ENCODE results near the gene SLC2A4. TPM values are rescaled to one million over a fixed set of nuclear protein-coding genes. Genes with fewer than 3 reads are reported as not detected.

The SLC2A4 gene
- total RNA-seq, 2 experiments from 2014 or later, result 0.16 to 0.25 TPM

DNA sequence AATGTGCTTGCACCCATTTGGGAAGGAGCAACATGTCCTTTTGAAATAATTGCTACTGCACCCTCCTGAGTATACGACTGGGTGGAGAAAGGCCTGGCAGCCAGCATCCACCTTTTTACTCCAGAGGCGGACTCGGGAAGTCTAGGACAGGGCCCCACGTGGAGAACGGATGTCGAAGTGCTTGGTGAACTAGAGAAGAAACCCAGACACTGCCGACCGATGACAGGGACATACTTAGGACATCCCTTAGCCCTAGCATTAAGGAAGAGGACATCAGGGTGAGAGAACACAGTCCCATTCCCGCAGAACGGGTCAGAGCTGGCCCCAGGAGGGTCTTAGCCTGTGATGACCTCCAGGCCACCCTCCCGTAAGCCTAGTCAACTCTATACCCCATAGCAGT lies 9.2 kb downstream of the SLC2A4 start:
- H3K4me1 Mint-ChIP-seq, result peaks cover 14% of the 10 kb centered on the region
- no peak for DNase-seq

DNA sequence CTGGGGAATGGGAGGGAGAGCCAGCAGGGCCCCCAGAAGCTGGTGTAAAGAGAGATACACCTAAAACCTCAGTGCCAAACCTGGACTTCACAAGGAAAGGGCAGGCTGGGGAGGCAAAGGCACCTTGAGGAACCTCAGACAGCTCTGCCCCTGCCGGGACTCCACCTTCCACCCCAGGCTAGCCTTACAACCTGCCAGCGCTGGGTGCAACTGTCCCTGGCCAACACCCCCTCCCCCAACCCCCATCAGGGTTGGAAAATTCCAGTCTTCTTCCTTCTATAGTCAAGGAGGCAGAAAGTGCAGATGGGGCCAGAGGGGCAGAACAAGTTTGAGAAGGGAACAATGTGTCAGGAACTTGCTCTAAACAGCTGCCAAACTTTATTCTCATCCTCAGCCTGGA lies 10.7 kb downstream of the SLC2A4 start:
- H3K27ac Mint-ChIP-seq, result no peak overlapping the region
- DNase-seq (no peak), ATAC-seq (no peak)
- POLR2A ChIA-PET, result no interaction called here
- peaks cover 19% of the 10 kb centered on the region for H3K27me3 Mint-ChIP-seq
- H3K36me3 Mint-ChIP-seq (ENCODE audit: low read depth), result no peaks in the 10 kb centered on the region
- CTCF ChIA-PET, result interaction anchor here (0.6 to 1.5 kb wide), 4 partner anchors 11 to 215 kb away, joined by 3 to 5 read pairs (median 3); partner anchors contain the start of gene NEURL4
- intact Hi-C loops (cut with DNase I, micrococcal nuclease), result loop anchor here in 1 of 2 experiments (10.0 kb wide), 1 partner anchor 157 kb away; no protein-coding TSS in a partner anchor
- H3K4me1 Mint-ChIP-seq, result peaks cover 23% of the 10 kb centered on the region
- H3K4me3 Mint-ChIP-seq, result no peak overlapping the region
- H3K9me3 Mint-ChIP-seq (ENCODE audit: low read depth), result no peaks in the 10 kb centered on the region

More for the DNA sequence above, 9.2 kb downstream of the SLC2A4 start:
- Mint-ChIP-seq H3K9me3 (ENCODE audit: low read depth) (no peaks in the 10 kb centered on the region), H3K27me3 (peaks cover 16% of the 10 kb centered on the region), H3K4me3 (no peak overlapping the region), H3K36me3 (ENCODE audit: low read depth) (no peaks in the 10 kb centered on the region), H3K27ac (no peak overlapping the region)
- no peak for ATAC-seq
- intact Hi-C loops (cut with DNase I, micrococcal nuclease), result loop anchor here in 1 of 2 experiments (10.0 kb wide), 1 partner anchor 156 kb away; no protein-coding TSS in a partner anchor
- CTCF ChIA-PET, result interaction anchor here (0.6 kb wide), 2 partner anchors 20 to 69 kb away, joined by 3 read pairs; no protein-coding TSS in a partner anchor
- POLR2A ChIA-PET, result no interaction called here

DNA sequence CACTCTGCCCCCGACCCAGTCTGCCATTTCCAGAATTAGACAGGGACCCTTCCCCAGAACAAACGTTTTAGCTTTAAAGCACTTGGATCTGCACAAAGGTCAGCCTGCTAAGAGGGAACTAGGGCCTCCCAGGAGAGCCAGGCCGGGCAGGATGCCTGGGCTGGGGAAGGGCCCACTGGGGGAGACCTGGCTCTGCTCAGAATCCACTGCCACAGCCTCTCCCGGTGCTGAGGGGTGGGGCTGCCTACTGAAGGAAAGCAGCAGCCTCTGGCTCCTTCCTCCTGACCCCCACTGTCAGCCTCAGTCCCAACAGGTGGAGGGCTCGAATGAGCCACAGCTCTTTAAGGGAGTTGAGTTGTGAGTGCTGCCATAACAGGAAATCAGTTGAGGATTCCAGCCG lies 11.2 kb downstream of the SLC2A4 start:
- intact Hi-C loops (cut with DNase I, micrococcal nuclease), result loop anchor here in 1 of 2 experiments (10.0 kb wide), 1 partner anchor 158 kb away; no protein-coding TSS in a partner anchor
- H3K9me3 Mint-ChIP-seq (ENCODE audit: low read depth), result no peaks in the 10 kb centered on the region
- ChIA-PET CTCF (interaction anchor here (0.8 to 1.5 kb wide), 3 partner anchors 31 to 72 kb away, joined by 3 to 5 read pairs (median 4); partner anchors contain the start of gene NEURL4), POLR2A (no interaction called here)
- no peak overlapping the region for H3K27ac Mint-ChIP-seq
- H3K4me3 Mint-ChIP-seq, result no peak overlapping the region
- peaks cover 19% of the 10 kb centered on the region for H3K27me3 Mint-ChIP-seq
- H3K4me1 Mint-ChIP-seq, result peaks cover 23% of the 10 kb centered on the region
- DNase-seq, result no peak
- ATAC-seq, result no peak
- no peaks in the 10 kb centered on the region for H3K36me3 Mint-ChIP-seq (ENCODE audit: low read depth)

DNA sequence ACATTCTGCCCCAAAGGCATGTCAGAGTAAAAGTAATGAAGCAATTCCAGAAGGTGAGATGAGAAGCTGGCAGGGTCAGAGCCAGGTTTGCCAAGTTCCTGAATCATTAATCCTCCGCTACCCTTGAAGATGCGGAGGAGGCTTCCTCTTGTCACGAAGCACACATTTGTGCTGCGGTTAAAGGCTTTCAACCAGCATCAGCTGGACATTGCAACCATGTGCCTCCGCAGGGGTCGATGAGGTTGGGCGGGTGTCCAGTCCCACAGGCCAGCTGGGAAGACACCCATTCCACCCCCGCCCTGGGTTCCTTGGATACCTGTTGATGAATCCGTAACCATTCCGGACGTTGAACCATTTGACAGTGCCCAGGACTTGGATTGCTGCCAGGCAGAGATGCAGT lies 11.6 kb downstream of the SLC2A4 start:
- ChIA-PET POLR2A (no interaction called here), CTCF (interaction anchor here (0.8 to 1.5 kb wide), 3 partner anchors 30 to 72 kb away, joined by 3 to 5 read pairs (median 4); partner anchors contain the start of gene NEURL4)
- Mint-ChIP-seq H3K27ac (no peak overlapping the region), H3K36me3 (ENCODE audit: low read depth) (no peaks in the 10 kb centered on the region), H3K4me3 (no peak overlapping the region), H3K9me3 (ENCODE audit: low read depth) (no peaks in the 10 kb centered on the region), H3K27me3 (peaks cover 19% of the 10 kb centered on the region), H3K4me1 (peaks cover 23% of the 10 kb centered on the region)
- intact Hi-C loops (cut with DNase I, micrococcal nuclease), result loop anchor here in 1 of 2 experiments (10.0 kb wide), 1 partner anchor 158 kb away; no protein-coding TSS in a partner anchor
- DNase-seq, result no peak
- no peak for ATAC-seq

DNA sequence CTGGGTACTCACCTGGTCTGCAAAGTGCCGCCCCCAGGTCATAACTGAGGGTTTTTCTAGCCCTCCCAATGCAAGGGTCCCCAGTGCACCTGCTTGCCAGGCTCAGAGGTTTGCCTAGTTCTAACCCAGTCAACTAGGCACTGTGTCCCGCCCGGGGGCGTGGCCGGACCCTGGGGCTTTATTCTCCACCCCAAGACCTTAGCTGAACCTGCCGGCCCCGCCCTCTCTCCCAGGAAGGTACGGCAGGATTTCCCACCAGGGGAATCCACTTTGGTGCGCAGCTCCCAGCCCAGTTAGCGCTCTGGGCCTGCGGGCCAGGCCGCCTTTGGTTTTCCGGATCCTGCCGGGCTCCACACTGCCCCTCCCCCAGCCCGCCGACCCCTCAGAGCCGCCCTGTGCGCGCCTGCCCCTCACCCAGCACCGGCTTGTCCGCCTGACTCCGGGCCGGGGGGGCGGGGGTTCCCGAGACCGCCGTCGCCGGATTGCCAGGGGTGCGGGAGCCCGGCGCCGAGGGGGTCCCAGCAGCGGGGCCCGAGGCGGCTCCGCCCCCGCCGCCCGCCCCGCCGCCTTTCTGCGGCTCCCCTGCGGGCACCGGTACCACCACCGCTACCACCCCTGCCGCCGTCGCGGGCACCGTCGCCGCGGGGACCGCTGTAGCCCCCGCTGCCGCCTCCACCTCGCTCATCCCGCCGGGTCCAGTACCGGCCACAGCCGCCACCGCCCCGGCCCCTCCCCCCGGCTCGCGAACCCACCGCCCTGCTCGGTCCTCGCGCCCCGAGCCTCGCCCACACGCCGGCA lies 12.5 kb downstream of the SLC2A4 start:
- H3K27me3 Mint-ChIP-seq, result peaks cover 19% of the 10 kb centered on the region
- peaks cover 23% of the 10 kb centered on the region for H3K4me1 Mint-ChIP-seq
- intact Hi-C loops (cut with DNase I, micrococcal nuclease), result loop anchor here in 1 of 2 experiments (1.0 to 10.0 kb wide), 2 partner anchors 42 to 159 kb away; partner anchors contain the start of gene ELP5
- peak overlapping the region; percentile 17 for H3K4me3 Mint-ChIP-seq
- H3K9me3 Mint-ChIP-seq (ENCODE audit: low read depth), result no peaks in the 10 kb centered on the region
- ATAC-seq (no peak), DNase-seq (peak; percentile 42)
- ChIA-PET CTCF (no interaction called here), POLR2A (no interaction called here)
- no peak overlapping the region for H3K27ac Mint-ChIP-seq
- no peaks in the 10 kb centered on the region for H3K36me3 Mint-ChIP-seq (ENCODE audit: low read depth)

DNA sequence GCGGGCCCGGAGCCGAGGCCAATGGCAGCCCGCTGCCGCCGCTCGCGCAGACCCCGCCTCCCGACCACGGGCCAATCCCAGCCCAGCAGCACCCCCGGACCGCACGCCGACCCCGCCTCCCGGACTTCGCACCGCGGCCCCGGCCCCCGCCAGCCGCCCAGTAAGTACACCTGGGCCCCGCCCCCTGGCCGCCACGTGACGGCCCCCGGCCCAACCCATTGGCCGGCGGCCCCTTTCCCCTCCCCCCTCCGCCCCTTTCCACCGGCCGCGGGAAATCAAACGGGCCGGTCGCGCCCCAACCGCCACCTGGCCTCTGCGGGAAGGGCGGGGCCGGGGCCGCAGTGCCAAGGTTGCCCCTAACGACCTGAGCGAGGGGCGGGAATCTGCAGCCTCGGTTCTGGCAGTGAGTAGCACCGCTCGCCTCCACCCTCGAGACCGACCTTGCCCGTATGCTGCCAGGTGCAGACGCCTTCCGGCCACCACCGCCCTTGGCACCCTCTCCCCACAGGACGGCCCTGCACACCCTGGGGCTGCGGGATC lies 13.2 kb downstream of the SLC2A4 start, which contains the start of gene YBX2:
TSS of gene YBX2 (minus strand) at position 26 of the 540 bp plus-strand sequence. CDS start 139 bp downstream, outside the sequence.
- Mint-ChIP-seq H3K4me1 (peaks cover 23% of the 10 kb centered on the region), H3K4me3 (peak within 1 kb of the TSS; percentile 59), H3K36me3 (ENCODE audit: low read depth) (no peaks in the 10 kb centered on the region), H3K9me3 (ENCODE audit: low read depth) (no peaks in the 10 kb centered on the region), H3K27me3 (peaks cover 19% of the 10 kb centered on the region), H3K27ac (peak within 1 kb of the TSS; percentile 58)
- ATAC-seq (peak; percentile 87), DNase-seq (peak; percentile 90)
- ChIA-PET POLR2A (no interaction called here), CTCF (no interaction called here)
- intact Hi-C loops (cut with DNase I, micrococcal nuclease), result loop anchor here (1.0 to 10.0 kb wide), 3 partner anchors 32 to 160 kb away; partner anchors contain the start of genes CLDN7 (in 1 of the 2) and ELP5 (in 1 of the 2)

DNA sequence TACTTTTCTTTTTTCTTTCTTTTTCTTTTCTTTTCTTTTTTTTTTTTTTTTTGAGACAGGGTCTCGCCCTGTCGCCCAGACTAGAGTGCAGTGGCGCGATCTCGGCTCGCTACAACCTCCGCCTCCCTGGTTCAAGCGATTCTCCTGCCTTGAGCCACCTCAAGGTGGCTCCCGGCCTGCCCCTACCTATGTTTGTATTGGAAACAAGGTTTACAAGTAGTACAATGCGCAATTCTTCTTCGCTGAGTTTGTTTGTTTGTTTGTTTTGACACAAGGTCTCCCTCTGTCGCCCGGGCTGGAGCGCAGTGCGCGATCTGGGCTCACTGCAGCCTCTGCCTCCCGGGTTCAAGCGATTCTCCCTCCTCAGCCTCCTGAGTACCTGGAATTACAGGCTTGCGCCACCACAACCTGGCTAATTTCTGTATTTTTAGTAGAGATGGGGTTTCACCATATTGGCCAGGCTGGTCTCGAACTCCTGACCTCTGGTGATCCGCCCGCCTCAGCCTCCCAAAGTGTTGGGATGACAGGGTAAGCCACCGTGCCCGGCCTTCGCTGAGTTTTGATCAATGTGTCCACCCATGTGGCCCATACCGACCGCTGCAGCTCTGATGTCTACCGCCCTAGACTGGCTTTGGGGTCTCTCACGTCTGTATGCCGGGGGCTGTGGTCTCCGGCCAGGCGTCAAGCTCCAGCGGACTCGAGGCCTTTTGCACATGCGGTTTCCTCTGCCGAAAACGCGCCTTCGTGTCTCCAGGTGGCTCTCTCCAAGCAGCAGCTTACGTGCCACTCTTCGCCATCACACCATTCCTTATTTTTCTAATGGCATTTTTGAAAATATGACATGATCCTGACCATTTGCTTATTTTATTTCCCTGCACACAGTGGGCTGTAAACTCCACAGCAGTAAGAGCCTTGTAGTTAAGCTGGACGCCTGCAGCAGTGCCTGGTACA lies 14.0 kb downstream of the SLC2A4 start:
- ChIA-PET POLR2A (interaction anchor here (0.6 to 1.5 kb wide), 2 partner anchors 40 to 250 kb away, joined by 3 read pairs; no protein-coding TSS in a partner anchor), CTCF (interaction anchor here (0.7 to 2.3 kb wide), 19 partner anchors 9 to 393 kb away, joined by 3 to 45 read pairs (median 5); partner anchors contain the start of genes ACAP1, GPS2 and SLC2A4)
- Mint-ChIP-seq H3K36me3 (ENCODE audit: low read depth) (no peaks in the 10 kb centered on the region), H3K4me3 (peak overlapping the region; percentile 59), H3K4me1 (peaks cover 23% of the 10 kb centered on the region), H3K9me3 (ENCODE audit: low read depth) (no peaks in the 10 kb centered on the region), H3K27me3 (peaks cover 19% of the 10 kb centered on the region), H3K27ac (no peak overlapping the region)
- no peak for ATAC-seq
- intact Hi-C loops (cut with DNase I, micrococcal nuclease), result loop anchor here (1.0 to 10.0 kb wide), 6 partner anchors 15 to 249 kb away; partner anchors contain the start of gene CLDN7 (in 1 of the 2)
- DNase-seq, result no peak

DNA sequence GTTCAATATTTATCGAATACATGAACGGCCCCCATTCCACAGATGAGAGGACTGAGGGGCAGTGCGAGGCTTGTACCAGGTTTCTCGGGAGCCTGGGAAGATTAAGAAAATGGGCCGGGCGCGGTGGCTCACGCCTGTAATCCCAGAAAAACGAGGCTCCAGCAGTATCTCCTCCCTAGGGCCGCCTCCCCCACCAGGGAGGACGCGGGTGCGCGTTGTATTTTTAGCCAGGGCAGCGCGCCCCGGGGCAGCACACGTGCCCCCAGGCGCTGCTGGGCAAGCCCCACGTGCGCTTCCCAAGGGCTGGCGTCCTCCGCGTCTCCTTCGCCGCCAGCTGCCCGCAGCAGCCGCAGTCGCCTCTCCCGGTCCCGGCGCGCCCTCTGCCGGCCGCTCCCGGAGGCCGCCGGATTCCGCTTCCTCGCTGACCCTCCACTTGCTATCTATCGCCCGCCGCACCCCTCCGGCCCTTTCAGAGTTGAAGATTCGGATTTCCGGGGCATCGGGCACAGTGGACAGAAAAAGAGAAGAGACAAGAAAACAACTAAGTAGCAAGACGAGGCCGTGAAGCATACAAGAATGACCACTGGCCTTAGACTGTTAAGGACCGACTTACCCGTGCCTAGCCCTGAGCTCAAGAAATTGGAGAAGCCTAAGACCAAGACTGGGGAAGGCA lies 14.8 kb downstream of the SLC2A4 start:
- no peaks in the 10 kb centered on the region for H3K36me3 Mint-ChIP-seq (ENCODE audit: low read depth)
- H3K4me1 Mint-ChIP-seq, result peaks cover 23% of the 10 kb centered on the region
- ChIA-PET POLR2A (interaction anchor here (0.6 to 1.5 kb wide), 2 partner anchors 39 to 251 kb away, joined by 3 read pairs; no protein-coding TSS in a partner anchor), CTCF (interaction anchor here (0.6 to 2.3 kb wide), 29 partner anchors 9 to 393 kb away, joined by 3 to 45 read pairs (median 4); partner anchors contain the start of genes ACAP1, GPS2 and SLC2A4)
- H3K4me3 Mint-ChIP-seq, result peak overlapping the region; percentile 35
- DNase-seq (peak; percentile 83), ATAC-seq (peak; percentile 38)
- intact Hi-C loops (cut with DNase I, micrococcal nuclease), result loop anchor here (1.0 to 10.0 kb wide), 6 partner anchors 16 to 250 kb away; partner anchors contain the start of gene CLDN7 (in 1 of the 2)
- no peak overlapping the region for H3K27ac Mint-ChIP-seq
- H3K9me3 Mint-ChIP-seq (ENCODE audit: low read depth), result no peaks in the 10 kb centered on the region
- H3K27me3 Mint-ChIP-seq, result peaks cover 19% of the 10 kb centered on the region

DNA sequence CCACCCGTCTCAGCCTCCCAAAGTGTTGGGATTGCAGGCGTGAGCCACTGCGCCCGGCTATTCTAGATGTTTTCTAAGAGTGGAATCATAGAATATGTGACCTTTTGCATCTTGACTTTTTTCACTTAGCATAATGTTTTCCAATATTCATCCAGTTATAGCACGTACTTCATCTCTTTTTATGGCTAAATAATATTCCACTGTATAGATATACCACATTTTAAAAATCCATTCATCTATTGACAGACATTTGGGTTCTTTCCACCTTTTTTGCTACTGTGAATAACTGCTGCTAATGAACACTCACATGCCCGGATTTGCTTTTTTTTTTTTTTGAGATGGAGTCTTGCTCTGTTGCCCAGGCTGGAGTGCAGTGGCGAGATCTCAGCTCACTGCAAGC lies 22.7 kb downstream of the SLC2A4 start:
- Mint-ChIP-seq H3K9me3 (ENCODE audit: low read depth) (no peaks in the 10 kb centered on the region), H3K36me3 (ENCODE audit: low read depth) (peaks cover 12% of the 10 kb centered on the region), H3K4me3 (no peak overlapping the region), H3K27me3 (no peaks in the 10 kb centered on the region), H3K4me1 (peaks cover 10% of the 10 kb centered on the region), H3K27ac (no peak overlapping the region)
- DNase-seq (no peak), ATAC-seq (no peak)
- intact Hi-C loops (cut with DNase I, micrococcal nuclease), result no loop called here
- CTCF ChIA-PET, result interaction anchor here (0.6 to 1.3 kb wide), 2 partner anchors 249 to 285 kb away, joined by 3 to 4 read pairs; no protein-coding TSS in a partner anchor
- POLR2A ChIA-PET, result no interaction called here

All from activated CD4-positive, alpha-beta T cell treated with anti-CD3 and anti-CD28 coated beads for 36 hours (primary cell).